Body of pancreas (tissue), 4 donors: ENCODE results near the gene MKNK1. TPM values are rescaled to one million over a fixed set of nuclear protein-coding genes. Genes with fewer than 3 reads are reported as not detected.

Source experiments
- ATAC-seq: fragments of 150-250 bp; one replicate; pipeline ENCODE4 v1.9.1; 2016
- DNase-seq, 4 donors: peaks; one replicate each; pipeline ENCODE4 v3.0.0-alpha.2; 2019
- H3K27ac ChIP-seq, 4 donors: fragments of 200-600 bp; sonication (generic); 1 replicate in 3 of 4; 2 replicates in 1 of 4; pipeline versions ENCODE4 v1.5.1 to v1.6.1; 2016 to 2019; ENCODE audit warnings: mild to moderate bottlenecking in 1 of 4, mixed read lengths in 1 of 4, moderate library complexity in 1 of 4
- H3K27me3 ChIP-seq, 2 donors: fragments of 200-600 bp; sonication (generic); one replicate each; pipeline ENCODE4 v1.6.0; 2016; ENCODE audit warnings: mild to moderate bottlenecking in 1 of 2
- H3K36me3 ChIP-seq, 2 donors: fragments of 200-600 bp; sonication (generic); replicated peaks in 1 of 2; 2 replicates each; pipeline ENCODE4 v1.5.1; 2016; ENCODE audit warnings: low read depth in 2 of 2; ENCODE audit not compliant: insufficient read depth in 1 of 2
- H3K4me1 ChIP-seq: fragments of 200-600 bp; sonication (generic); one replicate; pipeline ENCODE4 v1.6.0; 2016
- H3K4me3 ChIP-seq, 2 donors: fragments of 200-600 bp; sonication (generic); 1 replicate in 1 of 2; 2 replicates in 1 of 2; pipeline ENCODE4 v1.5.1; 2016 to 2019
- H3K9me3 ChIP-seq, 3 donors: fragments of 200-600 bp; sonication (generic); 1 replicate in 2 of 3; 2 replicates in 1 of 3; pipeline ENCODE4 v1.5.1; 2016
- CTCF ChIP-seq, 7 experiments: fragments of 450-650 bp in 4 of 7; fragments of 200-600 bp in 3 of 7; sonication (generic) in 3 of 7; IDR thresholded peaks; one replicate each; pipeline ENCODE4 v1.5.1; 2016 to 2019; ENCODE audit warnings: antibody characterized with exemption in 7 of 7
- POLR2A ChIP-seq, 3 donors: fragments of 450-650 bp; IDR thresholded peaks; one replicate each; pipeline ENCODE4 v1.6.1; 2016; ENCODE audit warnings: antibody characterized with exemption in 3 of 3, mild to moderate bottlenecking in 2 of 3
- WGBS, 2 donors: methylation state at CpG; one replicate each; pipeline ENCODE4 v1.1.5; 2017; 5-methylcytosine and 5-hydroxymethylcytosine counted together
- intact Hi-C: fragments of 100-400 bp; cut with DNase I; formaldehyde crosslinking; loops from one replicate; pipeline ENCODE4 v1.15.1; 2023
- total RNA-seq, 2 donors: library from RNA; depleted of rRNA; stranded (reverse); fragments of >200 nt; gene quantifications; one replicate each; pipeline ENCODE4 v1.1.0, GENCODE V29; 2016

MKNK1 gene
- total RNA-seq, 2 donors from 2014 or later: 155 to 238 TPM

GRCh38 chr1:46614604-46614984, 10.5 kb upstream of the MKNK1 start:
- ATAC-seq (no peak), DNase-seq (no peak)
- H3K27ac ChIP-seq: peak overlapping the region; percentile 86 to 90 (median 88)
- no peaks in the 10 kb centered on the region for H3K9me3 ChIP-seq
- no peak overlapping the region for H3K4me3 ChIP-seq
- H3K36me3 ChIP-seq: peaks cover 0 to 3% of the 10 kb centered on the region in 2 donors
- WGBS, 2 donors: 56 to 61% methylated on average over 2 of the region's 2 CpGs
- no peak for TF ChIP-seq CTCF (IDR thresholded peaks at IDR 0.05)
- H3K27me3 ChIP-seq: no peaks in the 10 kb centered on the region
- H3K4me1 ChIP-seq: peaks cover 74% of the 10 kb centered on the region
- intact Hi-C loops: no loop called here

GRCh38 chr1:46613661-46614603, 9.9 kb upstream of the MKNK1 start:
- Histone ChIP-seq H3K4me3 (no peak overlapping the region), H3K9me3 (no peaks in the 10 kb centered on the region), H3K27me3 (no peaks in the 10 kb centered on the region), H3K36me3 (peaks cover 0 to 9% of the 10 kb centered on the region in 2 donors), H3K4me1 (peaks cover 80% of the 10 kb centered on the region), H3K27ac (peak overlapping the region; percentile 86 to 90 (median 88))
- intact Hi-C loops: no loop called here
- 0 to 8% methylated on average over 15 to 16 of the region's 16 CpGs for WGBS, 2 donors
- peak; percentile 87 to 95 (median 92) for DNase-seq
- peak in 1 of 3 donors; percentile 16 for TF ChIP-seq POLR2A (IDR thresholded peaks at IDR 0.05)
- TF ChIP-seq CTCF (IDR thresholded peaks at IDR 0.05): no peak
- peak; percentile 62 for ATAC-seq

GRCh38 chr1:46612937-46613660, 9.0 kb upstream of the MKNK1 start:
- Histone ChIP-seq H3K36me3 (peaks cover 5 to 17% of the 10 kb centered on the region in 2 donors), H3K27me3 (no peaks in the 10 kb centered on the region), H3K27ac (peak overlapping the region; percentile 86 to 90 (median 88)), H3K4me1 (peaks cover 89% of the 10 kb centered on the region), H3K9me3 (no peaks in the 10 kb centered on the region), H3K4me3 (no peak overlapping the region)
- WGBS, 2 donors: 44 to 47% methylated on average over 13 to 38 of the region's 38 CpGs
- peak; percentile 82 to 88 (median 86) for DNase-seq
- peak; percentile 57 for ATAC-seq
- intact Hi-C loops: no loop called here
- TF ChIP-seq CTCF (IDR thresholded peaks at IDR 0.05): no peak
- TF ChIP-seq POLR2A (IDR thresholded peaks at IDR 0.05): peak; percentile 23 to 59 (median 53)

GRCh38 chr1:46611691-46612221, 7.7 kb upstream of the MKNK1 start:
- intact Hi-C loops: no loop called here
- no peak overlapping the region for H3K4me3 ChIP-seq
- peaks cover 92% of the 10 kb centered on the region for H3K4me1 ChIP-seq
- H3K27me3 ChIP-seq: no peaks in the 10 kb centered on the region
- peak; percentile 39 for ATAC-seq
- 29 to 33% methylated on average over 4 to 7 of the region's 7 CpGs for WGBS, 2 donors
- H3K9me3 ChIP-seq: no peaks in the 10 kb centered on the region
- H3K36me3 ChIP-seq: peaks cover 6 to 17% of the 10 kb centered on the region in 2 donors
- TF ChIP-seq POLR2A (IDR thresholded peaks at IDR 0.05) (peak in 1 of 3 donors; percentile 22), CTCF (IDR thresholded peaks at IDR 0.05) (no peak)
- peak overlapping the region; percentile 55 to 90 (median 88) for H3K27ac ChIP-seq
- DNase-seq: peak; percentile 68 to 79 (median 76)
